ENCODE results near the gene TCF23.
"Not testable (repeated sequence)": the region's sequence is repeated elsewhere in the genome, so short reads cannot be mapped to it uniquely, and the experiment has no call there.

TCF23 gene

DNA sequence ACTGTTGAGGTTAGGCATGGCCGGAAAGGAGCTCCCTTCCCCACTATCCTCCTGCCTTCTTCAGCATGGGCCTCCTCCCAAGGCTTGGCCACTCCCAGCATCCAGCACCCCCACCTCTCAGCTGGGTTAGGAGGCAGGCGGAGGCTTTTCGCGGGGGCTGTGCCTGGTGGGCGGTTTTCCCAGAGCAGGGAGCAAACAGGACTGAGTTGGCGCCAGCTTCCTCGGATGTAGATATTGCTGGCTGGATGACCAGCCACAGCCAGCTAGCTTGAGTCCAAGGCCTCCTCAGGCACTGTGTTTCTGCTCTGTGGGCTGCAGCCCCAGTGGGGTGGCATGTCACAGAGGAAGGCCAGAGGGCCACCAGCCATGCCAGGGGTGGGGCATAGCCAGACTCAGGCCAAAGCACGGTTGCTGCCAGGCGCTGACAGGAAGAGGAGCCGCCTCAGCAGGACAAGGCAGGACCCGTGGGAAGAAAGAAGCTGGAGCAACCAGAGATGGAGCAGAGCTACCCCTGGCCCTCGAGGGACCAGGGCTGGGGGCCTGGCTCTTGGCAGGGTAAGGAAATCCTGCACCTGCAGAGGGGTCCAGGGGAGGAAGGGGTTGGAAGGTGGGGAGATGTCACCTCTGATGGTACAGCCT is at the start of gene TCF23:
Gene TCF23, plus strand, starts transcription at position 204 of the 639 bp plus-strand sequence. Its CDS starts 130 bp downstream, at position 334.
- no peak for DNase-seq

GRCh38 chr2:27099334-27099955 is 49.4 kb upstream of the TCF23 start:
- no peak for DNase-seq

- DNase-seq, result no peak
These were observed 48.8 kb upstream of the TCF23 start for GRCh38 chr2:27100036-27100435.

- no peak for DNase-seq
These were observed 46.5 kb upstream of the TCF23 start for GRCh38 chr2:27102329-27102728.

DNA sequence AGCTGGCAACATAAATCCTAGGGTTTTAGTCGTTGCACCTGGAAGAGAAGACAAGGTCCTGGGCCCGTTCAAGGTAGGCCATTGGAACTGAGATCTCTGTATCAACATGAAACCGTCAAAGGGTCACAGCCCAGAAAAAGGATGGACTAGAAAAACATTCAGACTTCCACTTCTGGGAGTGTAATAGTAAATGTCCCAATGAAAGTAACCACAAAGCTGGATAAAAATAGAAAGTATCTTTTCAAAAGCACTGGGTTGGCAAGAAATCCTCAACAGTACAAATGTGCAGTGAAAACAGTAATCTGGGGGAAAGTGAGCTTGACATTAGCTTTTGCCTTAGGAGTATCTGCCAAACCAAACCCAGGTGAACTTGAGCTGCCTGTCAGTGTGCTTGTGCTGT is 42.8 kb upstream of the TCF23 start:
- no peak for DNase-seq

DNA sequence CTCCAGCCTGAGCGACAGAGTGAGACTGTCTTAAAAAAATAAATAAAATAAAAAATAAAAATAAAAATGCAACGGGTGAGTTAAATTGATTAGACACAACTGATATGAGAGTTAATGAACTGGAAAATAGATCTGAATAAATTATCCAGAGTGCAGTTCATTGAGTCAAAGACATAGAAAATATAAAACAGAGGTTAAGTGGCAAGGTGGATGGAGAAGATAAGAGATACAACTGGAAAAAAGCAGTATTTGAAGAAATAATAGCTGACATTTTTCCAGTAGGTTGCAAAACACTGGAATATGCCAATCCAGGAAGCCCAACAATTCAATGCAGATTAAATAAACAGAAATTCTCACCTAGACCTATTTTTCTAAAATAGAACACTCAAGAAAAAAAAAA is 40.6 kb upstream of the TCF23 start:
- DNase-seq, result no peak

- DNase-seq, result no peak
These were observed 39.7 kb upstream of the TCF23 start for GRCh38 chr2:27109083-27109482.

GRCh38 chr2:27110603-27111352 is 38.0 kb upstream of the TCF23 start:
- DNase-seq, result not testable (repeated sequence)

- DNase-seq, result not testable (repeated sequence)
These were observed 37.3 kb upstream of the TCF23 start for GRCh38 chr2:27111392-27112078.

- DNase-seq, result no peak
These were observed 33.3 kb upstream of the TCF23 start for GRCh38 chr2:27115519-27115918.

- no peak for DNase-seq
These were observed 30.7 kb upstream of the TCF23 start for GRCh38 chr2:27117995-27118524.

GRCh38 chr2:27118525-27119329 is 30.1 kb upstream of the TCF23 start, which contains the start of gene CGREF1:
CGREF1 (minus strand) TSS chr2:27119128; CDS start chr2:27104366, 14,762 bp downstream.
- no peak for DNase-seq

DNA sequence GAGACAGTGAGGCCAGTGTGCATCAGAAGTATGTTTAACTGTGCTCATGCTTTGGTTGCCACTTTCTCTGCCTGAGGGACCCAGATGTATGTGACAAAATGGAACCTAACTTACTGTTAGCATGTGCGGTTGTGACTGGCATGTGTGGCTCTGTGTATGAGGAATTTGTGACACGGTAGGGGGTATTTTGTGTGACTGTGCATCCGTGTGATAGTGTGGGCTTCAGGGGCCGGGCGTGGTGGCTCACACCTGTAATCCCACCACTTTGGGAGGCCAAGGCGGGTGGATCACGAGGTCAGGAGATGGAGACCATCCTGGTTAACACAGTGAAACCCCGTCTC is 29.5 kb upstream of the TCF23 start:
- not testable (repeated sequence) for DNase-seq

DNA sequence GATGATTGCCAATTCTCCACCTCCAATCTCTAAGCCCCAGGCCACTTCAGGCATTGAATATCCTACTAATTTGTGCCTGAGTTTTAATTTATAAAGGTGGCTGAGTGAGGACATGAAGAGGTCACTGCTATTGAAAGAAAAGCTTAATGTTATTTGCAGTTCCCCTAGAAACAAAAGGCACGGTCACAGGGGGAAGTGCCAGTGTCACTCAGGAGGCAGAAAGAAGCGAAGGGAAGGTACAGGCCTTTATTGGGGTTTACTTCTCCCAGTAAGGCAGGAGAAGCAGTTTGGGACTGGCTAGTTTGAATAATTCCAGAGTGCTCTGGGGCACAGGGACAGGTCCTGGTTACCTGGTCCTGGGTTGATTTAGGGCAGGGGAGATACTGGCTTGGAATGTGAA is 26.9 kb upstream of the TCF23 start:
- no peak for DNase-seq

- no peak for DNase-seq
These were observed 26.0 kb upstream of the TCF23 start for GRCh38 chr2:27122791-27123190.

GRCh38 chr2:27123302-27124150 is 25.3 kb upstream of the TCF23 start, which contains the start of gene ABHD1:
ABHD1 (plus strand) TSS chr2:27123815; CDS start chr2:27123949, 134 bp downstream.
- peak; percentile 68 for DNase-seq

DNA sequence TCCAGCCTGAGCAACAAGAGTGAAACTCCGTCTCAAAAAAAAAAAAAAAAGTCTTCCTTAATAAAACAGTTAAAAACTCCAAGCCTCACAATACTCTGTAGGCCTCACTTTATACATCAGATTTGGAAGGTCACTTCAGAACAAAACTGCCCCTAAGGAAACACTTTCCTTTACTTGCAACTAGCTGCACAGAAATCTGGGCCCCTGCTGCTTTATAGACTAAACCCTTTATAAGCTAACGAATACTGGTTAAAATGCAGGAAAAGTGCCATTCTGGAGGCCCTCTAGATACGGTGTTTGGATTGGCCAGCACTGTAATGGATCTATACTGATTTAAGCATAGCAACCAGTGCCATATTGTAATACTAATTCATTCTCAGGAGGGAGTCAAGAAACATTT is 23.7 kb upstream of the TCF23 start:
- no peak for DNase-seq

- DNase-seq, result no peak
These were observed 22.5 kb upstream of the TCF23 start for GRCh38 chr2:27126252-27126710.

GRCh38 chr2:27127883-27128667 is 20.7 kb upstream of the TCF23 start:
- no peak for DNase-seq

All from activated CD8-positive, alpha-beta memory T cell treated with anti-CD3 and anti-CD28 coated beads, Interleukin-2, amount 50 U/mL, for 4 hours (primary cell).